Heart left ventricle (tissue), 13 donors: ENCODE data around the gene CCDC34.

Experiments used
- POLR2A ChIP-seq, 2 donors: fragments of 450-650 bp; IDR thresholded peaks; one replicate each; pipeline ENCODE4 v1.6.1; 2017; ENCODE audit warnings: antibody characterized with exemption in 2 of 2, mild to moderate bottlenecking in 2 of 2, moderate library complexity in 2 of 2
- TF ChIP-seq, protein P1 (sequence below), 12 donors: fragments of 200-600 bp; sonication (generic) in 4 of 12; IDR thresholded peaks; one replicate each; pipeline versions ENCODE4 v1.5.0 to v1.8.0; 2018 to 2022; ENCODE audit warnings: antibody characterized with exemption in 12 of 12, mild to moderate bottlenecking in 5 of 12
- donor health status: ischemic (EF 13 %, LVEDD 7.1; RV severe dilation, severe dysfunction).
- donor health status: DM: no; HTN: yes; CAD: no.
- donor health status: DM: no; HTN: no; CAD: no.
- donor health status: ischemic (EF 25% LVEDD 6.9; RV normal size, moderate dysfunction).
- donor health status: ischemic (EF 25% LVEDD 5.7; RV mildly dilated, moderate dysfunction).
- donor health status: ischemic (EF 35%, LVEDD 5.7; RV mildly dilated, moderate dysfunction).
- donor health status: nonischemic (EF 11% LVEDD 7.7; RV severe dilation, severe dysfunction).
- donor health status: DM: yes; HTN: yes; CAD: no.
- donor health status: PGD.
- donor health status: ischemic (EF 29% LVEDD 5.4; RV normal size, mild dysfunction).
- donor health status: nonischemic (EF 23%, LVEDD 6.1; RV moderate dilation, normal function).

- TF ChIP-seq, protein P1, sequence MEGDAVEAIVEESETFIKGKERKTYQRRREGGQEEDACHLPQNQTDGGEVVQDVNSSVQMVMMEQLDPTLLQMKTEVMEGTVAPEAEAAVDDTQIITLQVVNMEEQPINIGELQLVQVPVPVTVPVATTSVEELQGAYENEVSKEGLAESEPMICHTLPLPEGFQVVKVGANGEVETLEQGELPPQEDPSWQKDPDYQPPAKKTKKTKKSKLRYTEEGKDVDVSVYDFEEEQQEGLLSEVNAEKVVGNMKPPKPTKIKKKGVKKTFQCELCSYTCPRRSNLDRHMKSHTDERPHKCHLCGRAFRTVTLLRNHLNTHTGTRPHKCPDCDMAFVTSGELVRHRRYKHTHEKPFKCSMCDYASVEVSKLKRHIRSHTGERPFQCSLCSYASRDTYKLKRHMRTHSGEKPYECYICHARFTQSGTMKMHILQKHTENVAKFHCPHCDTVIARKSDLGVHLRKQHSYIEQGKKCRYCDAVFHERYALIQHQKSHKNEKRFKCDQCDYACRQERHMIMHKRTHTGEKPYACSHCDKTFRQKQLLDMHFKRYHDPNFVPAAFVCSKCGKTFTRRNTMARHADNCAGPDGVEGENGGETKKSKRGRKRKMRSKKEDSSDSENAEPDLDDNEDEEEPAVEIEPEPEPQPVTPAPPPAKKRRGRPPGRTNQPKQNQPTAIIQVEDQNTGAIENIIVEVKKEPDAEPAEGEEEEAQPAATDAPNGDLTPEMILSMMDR (IDR thresholded peaks at IDR 0.05), result no peak
- TF ChIP-seq POLR2A (IDR thresholded peaks at IDR 0.05), result no peak
These were observed 54.0 kb downstream of the CCDC34 start for GRCh38 chr11:27309046-27309445.
